NB4 (cell line): ENCODE measurements around the gene TGFBR1.

Experiments
- DNase-seq: peaks from one replicate; pipeline ENCODE4 v3.0.0; 2010; ENCODE audit warnings: low read depth
- H3K4me3 ChIP-seq: one replicate; pipeline ENCODE4 v1.5.1; 2011; ENCODE audit warnings: mild to moderate bottlenecking, low read depth, low read length, moderate library complexity
- CTCF ChIP-seq: IDR thresholded peaks from one replicate; pipeline ENCODE4 v1.5.1; 2012; ENCODE audit warnings: low read depth, low read length
- MYC ChIP-seq: IDR thresholded peaks from 2 replicates; pipeline ENCODE4 v1.6.1; 2011; ENCODE audit warnings: low read depth, low read length
- POLR2A ChIP-seq: IDR thresholded peaks from 2 replicates; pipeline ENCODE4 v1.6.1; 2011; ENCODE audit warnings: mild to moderate bottlenecking; ENCODE audit not compliant: insufficient read length; ENCODE audit errors: extremely low read depth
- TF ChIP-seq, protein P1 (sequence below): IDR thresholded peaks from 2 replicates; pipeline ENCODE4 v1.6.1; 2011; ENCODE audit warnings: low read depth, low read length

Gene TGFBR1

GRCh38 chr9:99069546-99069945, 35.4 kb upstream of the TGFBR1 start:
- DNase-seq, result no peak
- H3K4me3 ChIP-seq, result no peak overlapping the region
- no peak for TF ChIP-seq CTCF
- no peak for TF ChIP-seq MYC
- no peak for TF ChIP-seq POLR2A
- TF ChIP-seq, protein P1, sequence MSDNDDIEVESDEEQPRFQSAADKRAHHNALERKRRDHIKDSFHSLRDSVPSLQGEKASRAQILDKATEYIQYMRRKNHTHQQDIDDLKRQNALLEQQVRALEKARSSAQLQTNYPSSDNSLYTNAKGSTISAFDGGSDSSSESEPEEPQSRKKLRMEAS, result no peak

- no peak for TF ChIP-seq MYC
- H3K4me3 ChIP-seq, result no peak overlapping the region
- no peak for DNase-seq
Observed at GRCh38 chr9:99070681-99071080, 34.2 kb upstream of the TGFBR1 start.

DNA sequence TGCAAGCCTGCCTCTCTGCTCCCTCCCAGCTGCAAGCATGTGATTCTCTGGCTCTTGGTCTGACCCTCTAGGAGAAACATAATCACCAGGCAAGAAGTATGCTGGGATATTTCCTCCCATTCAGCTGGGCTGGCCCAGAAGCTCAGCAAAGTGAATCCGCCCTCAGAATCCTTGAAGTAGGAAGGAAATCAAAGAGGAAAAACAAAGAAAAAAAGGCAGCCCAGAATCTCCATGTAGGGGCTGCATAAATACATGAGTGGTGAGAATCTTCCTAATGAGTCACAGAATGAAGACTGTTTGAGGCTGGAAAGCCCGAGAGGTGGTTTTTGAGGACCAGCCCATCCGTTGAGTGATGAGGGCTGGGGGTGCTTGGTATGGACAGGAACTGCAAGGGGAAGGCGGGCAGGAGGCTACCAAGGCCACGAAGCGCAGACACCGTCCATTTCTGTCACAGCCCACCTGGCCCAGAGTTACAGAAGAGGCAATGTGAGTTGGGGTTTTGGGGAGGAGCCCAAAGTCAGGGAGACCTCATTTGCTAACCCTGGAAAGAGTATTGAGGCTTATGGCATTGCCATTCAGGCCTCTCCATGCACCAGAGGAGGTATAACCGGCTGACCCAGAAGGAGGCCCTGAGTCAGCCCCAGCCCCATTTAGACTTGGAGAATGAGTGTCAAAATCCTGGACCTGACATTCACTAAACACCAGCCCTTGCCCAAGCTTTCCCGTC, 33.4 kb upstream of the TGFBR1 start:
- TF ChIP-seq CTCF (no peak), POLR2A (no peak), MYC (no peak)
- TF ChIP-seq, protein P1, result no peak
- no peak for DNase-seq
- no peak overlapping the region for H3K4me3 ChIP-seq

GRCh38 chr9:99072040-99072394, 32.9 kb upstream of the TGFBR1 start:
- TF ChIP-seq POLR2A (no peak), CTCF (no peak), MYC (no peak)
- TF ChIP-seq, protein P1, result no peak
- H3K4me3 ChIP-seq, result no peak overlapping the region
- DNase-seq, result no peak

- no peak for TF ChIP-seq MYC
- no peak for TF ChIP-seq POLR2A
- TF ChIP-seq, protein P1, result no peak
- TF ChIP-seq CTCF, result no peak
- no peak overlapping the region for H3K4me3 ChIP-seq
- no peak for DNase-seq
Observed at GRCh38 chr9:99073347-99073746, 31.6 kb upstream of the TGFBR1 start.

- DNase-seq, result no peak
- TF ChIP-seq POLR2A, result no peak
- TF ChIP-seq, protein P1, result no peak
- no peak for TF ChIP-seq CTCF
- TF ChIP-seq MYC, result no peak
- H3K4me3 ChIP-seq, result no peak overlapping the region
Observed at GRCh38 chr9:99073985-99074901, 30.7 kb upstream of the TGFBR1 start.
